ENCODE data around the gene KCNQ2. TPM values are rescaled to one million over a fixed set of nuclear protein-coding genes. Genes with fewer than 3 reads are reported as not detected.

The KCNQ2 gene
- total RNA-seq, 1 experiment from 2014 or later = 86.5 TPM

DNA sequence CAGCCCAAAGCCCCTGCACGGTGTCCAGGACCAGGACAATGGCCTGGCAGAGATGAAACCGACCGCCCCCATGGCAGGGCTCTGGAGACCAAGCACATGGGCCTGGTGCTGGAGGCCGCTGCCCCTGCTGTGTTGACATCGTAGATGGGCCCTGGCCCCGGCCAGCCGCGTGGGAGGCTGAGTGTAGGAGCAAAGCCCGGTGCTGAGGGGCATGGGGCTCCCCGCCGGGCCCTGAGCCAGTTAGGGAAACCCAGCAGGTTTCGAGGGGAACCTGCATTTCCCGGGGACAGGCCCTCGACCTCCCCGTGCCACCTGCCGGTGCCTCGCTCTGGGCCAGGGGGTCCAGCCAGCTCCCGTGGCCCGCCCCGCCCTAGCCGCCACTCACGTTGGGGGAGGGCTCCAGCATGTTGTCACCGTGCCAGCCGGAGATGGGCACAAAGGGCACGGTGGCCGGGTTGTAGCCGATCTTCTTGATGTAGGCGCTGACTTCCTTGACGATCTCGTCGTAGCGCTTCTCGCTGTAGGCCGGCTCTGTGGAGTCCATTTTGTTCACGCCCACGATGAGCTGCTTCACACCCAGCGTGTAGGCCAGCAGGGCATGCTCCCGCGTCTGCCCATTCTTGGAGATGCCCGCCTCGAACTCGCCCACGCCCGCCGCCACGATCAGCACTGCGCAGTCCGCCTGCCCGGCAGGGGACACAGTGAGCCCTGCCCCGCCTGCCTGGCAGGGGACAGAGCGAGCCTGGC, 22.1 kb upstream of the KCNQ2 start:
- no peak for DNase-seq (ENCODE audit: low read depth, low spot score)
- Histone ChIP-seq H3K36me3 (ENCODE audit: control insufficient read depth in 1 of 2, insufficient read depth in 2 of 2, low read length in 2 of 2) (peaks cover 43 to 70% of the 10 kb centered on the region in 2 experiments), H3K27ac (ENCODE audit: low read depth, low read length) (no peak overlapping the region; the same call in 1 of the 2 replicates), H4K20me1 (ENCODE audit: insufficient read depth) (no peaks in the 10 kb centered on the region), H3K9ac (ENCODE audit: low read length) (no peak overlapping the region), H2AFZ (ENCODE audit: low read depth, low read length, poor library complexity, severe bottlenecking) (no peak overlapping the region), H3K9me3 (ENCODE audit: control insufficient read depth in 1 of 2, insufficient read depth in 1 of 2, low read depth in 1 of 2, low read length in 2 of 2) (no peaks in the 10 kb centered on the region), H3K27me3 (ENCODE audit: insufficient read depth, low read length) (no peaks in the 10 kb centered on the region), H3K9me2 (ENCODE audit: insufficient read depth) (no peaks in the 10 kb centered on the region), H3K4me3 (replicated peaks in 1 of 2; ENCODE audit: low read depth in 1 of 2, low read length in 2 of 2) (no peak overlapping the region), H3K79me2 (ENCODE audit: insufficient read depth, low read length) (peaks cover 50% of the 10 kb centered on the region), H3K4me2 (ENCODE audit: low read length) (no peak overlapping the region), H3K4me1 (ENCODE audit: control insufficient read depth in 1 of 2, insufficient read depth in 2 of 2, low read length in 2 of 2) (peaks cover 14 to 25% of the 10 kb centered on the region in 2 experiments)
- POLR2A ChIA-PET = no interaction called here
- no TSS peak for BruUV-seq (replicated peaks)
- ATAC-seq = no peak
- CTCF ChIA-PET = no interaction called here
- intact Hi-C loops (cut with micrococcal nuclease) = no loop called here
- TF ChIP-seq SRF (IDR thresholded peaks at IDR 0.05; ENCODE audit: low read depth) = no peak
- TF ChIP-seq, protein P1, sequence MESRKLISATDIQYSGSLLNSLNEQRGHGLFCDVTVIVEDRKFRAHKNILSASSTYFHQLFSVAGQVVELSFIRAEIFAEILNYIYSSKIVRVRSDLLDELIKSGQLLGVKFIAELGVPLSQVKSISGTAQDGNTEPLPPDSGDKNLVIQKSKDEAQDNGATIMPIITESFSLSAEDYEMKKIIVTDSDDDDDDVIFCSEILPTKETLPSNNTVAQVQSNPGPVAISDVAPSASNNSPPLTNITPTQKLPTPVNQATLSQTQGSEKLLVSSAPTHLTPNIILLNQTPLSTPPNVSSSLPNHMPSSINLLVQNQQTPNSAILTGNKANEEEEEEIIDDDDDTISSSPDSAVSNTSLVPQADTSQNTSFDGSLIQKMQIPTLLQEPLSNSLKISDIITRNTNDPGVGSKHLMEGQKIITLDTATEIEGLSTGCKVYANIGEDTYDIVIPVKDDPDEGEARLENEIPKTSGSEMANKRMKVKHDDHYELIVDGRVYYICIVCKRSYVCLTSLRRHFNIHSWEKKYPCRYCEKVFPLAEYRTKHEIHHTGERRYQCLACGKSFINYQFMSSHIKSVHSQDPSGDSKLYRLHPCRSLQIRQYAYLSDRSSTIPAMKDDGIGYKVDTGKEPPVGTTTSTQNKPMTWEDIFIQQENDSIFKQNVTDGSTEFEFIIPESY (IDR thresholded peaks at IDR 0.05; ENCODE audit: extremely low read depth, insufficient replicate concordance, low read length) = no peak
- TF ChIP-seq EGR1 (IDR thresholded peaks at IDR 0.05; ENCODE audit: low read depth) = no peak
- no peak for TF ChIP-seq TCF7L2 (IDR thresholded peaks at IDR 0.05; ENCODE audit: borderline replicate concordance, extremely low read depth, insufficient read depth, insufficient read length)
- TF ChIP-seq, protein P2, sequence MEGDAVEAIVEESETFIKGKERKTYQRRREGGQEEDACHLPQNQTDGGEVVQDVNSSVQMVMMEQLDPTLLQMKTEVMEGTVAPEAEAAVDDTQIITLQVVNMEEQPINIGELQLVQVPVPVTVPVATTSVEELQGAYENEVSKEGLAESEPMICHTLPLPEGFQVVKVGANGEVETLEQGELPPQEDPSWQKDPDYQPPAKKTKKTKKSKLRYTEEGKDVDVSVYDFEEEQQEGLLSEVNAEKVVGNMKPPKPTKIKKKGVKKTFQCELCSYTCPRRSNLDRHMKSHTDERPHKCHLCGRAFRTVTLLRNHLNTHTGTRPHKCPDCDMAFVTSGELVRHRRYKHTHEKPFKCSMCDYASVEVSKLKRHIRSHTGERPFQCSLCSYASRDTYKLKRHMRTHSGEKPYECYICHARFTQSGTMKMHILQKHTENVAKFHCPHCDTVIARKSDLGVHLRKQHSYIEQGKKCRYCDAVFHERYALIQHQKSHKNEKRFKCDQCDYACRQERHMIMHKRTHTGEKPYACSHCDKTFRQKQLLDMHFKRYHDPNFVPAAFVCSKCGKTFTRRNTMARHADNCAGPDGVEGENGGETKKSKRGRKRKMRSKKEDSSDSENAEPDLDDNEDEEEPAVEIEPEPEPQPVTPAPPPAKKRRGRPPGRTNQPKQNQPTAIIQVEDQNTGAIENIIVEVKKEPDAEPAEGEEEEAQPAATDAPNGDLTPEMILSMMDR (IDR thresholded peaks at IDR 0.05 in 2 of 3, conservative IDR thresholded peaks at IDR 0.05 in 1 of 3; ENCODE audit: borderline replicate concordance in 1 of 3, insufficient read depth in 1 of 3, low read depth in 2 of 3, low read length in 2 of 3) = no peak
- no peak for TF ChIP-seq EZH2phosphoT487 (IDR thresholded peaks at IDR 0.05; ENCODE audit: borderline replicate concordance)
- TF ChIP-seq ZNF274 (IDR thresholded peaks at IDR 0.05; ENCODE audit: low read depth, low read length) = no peak
- no peak for TF ChIP-seq ELF1 (IDR thresholded peaks at IDR 0.05; ENCODE audit: borderline replicate concordance, low read depth)
- no peak for TF ChIP-seq SP1 (IDR thresholded peaks at IDR 0.05; ENCODE audit: low read depth)
- no peak for TF ChIP-seq POLR2A (IDR thresholded peaks at IDR 0.05; ENCODE audit: borderline replicate concordance, extremely low read depth, insufficient read depth, insufficient read length)
- TF ChIP-seq CEBPB (IDR thresholded peaks at IDR 0.05; ENCODE audit: low read depth) = no peak
- TF ChIP-seq CBX3 (IDR thresholded peaks at IDR 0.05; ENCODE audit: low read depth) = no peak
- RAD21 ChIA-PET (ENCODE audit: low non-redundant PET in 1 of 2, low total read pairs in 2 of 2, uncharacterized antibody in 2 of 2, unreplicated experiment in 2 of 2) = no interaction called here

All from HCT116 (cell line).